ENCODE data around the gene PIAS1.

- no peak for TF ChIP-seq CTCF (IDR thresholded peaks at IDR 0.05; ENCODE audit: low read length)
- no peak for TF ChIP-seq EZH2 (optimal IDR thresholded peaks at IDR 0.05; ENCODE audit: low read depth, low read length)
- no peak for TF ChIP-seq EZH2phosphoT487 (IDR thresholded peaks at IDR 0.05; ENCODE audit: low read length)
Observed at GRCh38 chr15:68113751-68114150, 59.6 kb downstream of the PIAS1 start.
